C4-2B (cell line): ENCODE results near the gene TLR7.

ENCODE experiments used
- ZFX ChIP-seq: fragments of 450-650 bp; IDR thresholded peaks from 2 replicates; pipeline ENCODE4 v1.6.1; 2017
- TF ChIP-seq, protein P1 (sequence below): fragments of 450-650 bp; conservative IDR thresholded peaks from 2 replicates; pipeline ENCODE4 v1.5.1; 2017; ENCODE audit warnings: mild to moderate bottlenecking

DNA sequence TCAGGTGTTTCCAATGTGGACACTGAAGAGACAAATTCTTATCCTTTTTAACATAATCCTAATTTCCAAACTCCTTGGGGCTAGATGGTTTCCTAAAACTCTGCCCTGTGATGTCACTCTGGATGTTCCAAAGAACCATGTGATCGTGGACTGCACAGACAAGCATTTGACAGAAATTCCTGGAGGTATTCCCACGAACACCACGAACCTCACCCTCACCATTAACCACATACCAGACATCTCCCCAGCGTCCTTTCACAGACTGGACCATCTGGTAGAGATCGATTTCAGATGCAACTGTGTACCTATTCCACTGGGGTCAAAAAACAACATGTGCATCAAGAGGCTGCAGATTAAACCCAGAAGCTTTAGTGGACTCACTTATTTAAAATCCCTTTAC is 18.6 kb downstream of the TLR7 start:
- TF ChIP-seq, protein P1, sequence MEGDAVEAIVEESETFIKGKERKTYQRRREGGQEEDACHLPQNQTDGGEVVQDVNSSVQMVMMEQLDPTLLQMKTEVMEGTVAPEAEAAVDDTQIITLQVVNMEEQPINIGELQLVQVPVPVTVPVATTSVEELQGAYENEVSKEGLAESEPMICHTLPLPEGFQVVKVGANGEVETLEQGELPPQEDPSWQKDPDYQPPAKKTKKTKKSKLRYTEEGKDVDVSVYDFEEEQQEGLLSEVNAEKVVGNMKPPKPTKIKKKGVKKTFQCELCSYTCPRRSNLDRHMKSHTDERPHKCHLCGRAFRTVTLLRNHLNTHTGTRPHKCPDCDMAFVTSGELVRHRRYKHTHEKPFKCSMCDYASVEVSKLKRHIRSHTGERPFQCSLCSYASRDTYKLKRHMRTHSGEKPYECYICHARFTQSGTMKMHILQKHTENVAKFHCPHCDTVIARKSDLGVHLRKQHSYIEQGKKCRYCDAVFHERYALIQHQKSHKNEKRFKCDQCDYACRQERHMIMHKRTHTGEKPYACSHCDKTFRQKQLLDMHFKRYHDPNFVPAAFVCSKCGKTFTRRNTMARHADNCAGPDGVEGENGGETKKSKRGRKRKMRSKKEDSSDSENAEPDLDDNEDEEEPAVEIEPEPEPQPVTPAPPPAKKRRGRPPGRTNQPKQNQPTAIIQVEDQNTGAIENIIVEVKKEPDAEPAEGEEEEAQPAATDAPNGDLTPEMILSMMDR, result no peak
- no peak for TF ChIP-seq ZFX
